KMS-11 (cell line): ENCODE measurements around the gene VPS50.

Source experiments
- H2AFZ ChIP-seq: fragments of 200-600 bp; sonication (generic); 2 replicates; pipeline ENCODE4 v1.6.1; 2016; ENCODE audit warnings: antibody characterized with exemption, mixed run types, low read depth
- H3K27ac ChIP-seq: fragments of 200-600 bp; sonication (generic); 2 replicates; pipeline ENCODE4 v1.6.1; 2016; ENCODE audit warnings: mild to moderate bottlenecking, mixed run types
- H3K27me3 ChIP-seq: fragments of 200-600 bp; sonication (generic); 2 replicates; pipeline ENCODE4 v1.6.1; 2017; ENCODE audit warnings: mild to moderate bottlenecking, low read depth, mixed run types, moderate library complexity; ENCODE audit not compliant: insufficient read depth
- H3K36me3 ChIP-seq: fragments of 200-600 bp; sonication (generic); 2 replicates; pipeline ENCODE4 v1.6.1; 2017; ENCODE audit warnings: mild to moderate bottlenecking, mixed run types; ENCODE audit not compliant: insufficient read depth
- H3K4me1 ChIP-seq: fragments of 200-600 bp; sonication (generic); 2 replicates; pipeline ENCODE4 v1.6.1; 2016; ENCODE audit warnings: mild to moderate bottlenecking, low read depth, mixed run types; ENCODE audit not compliant: poor library complexity, severe bottlenecking
- H3K4me2 ChIP-seq: fragments of 200-600 bp; sonication (generic); 2 replicates; pipeline ENCODE4 v1.7.0; 2016; ENCODE audit warnings: mild to moderate bottlenecking, mixed run types
- H3K4me3 ChIP-seq: fragments of 200-600 bp; sonication (generic); IDR thresholded peaks from 2 replicates; pipeline ENCODE4 v1.6.1; 2017; ENCODE audit warnings: low read depth, low read length, mixed read lengths; ENCODE audit not compliant: insufficient read depth
- H3K79me2 ChIP-seq: fragments of 200-600 bp; sonication (generic); 2 replicates; pipeline ENCODE4 v1.6.1; 2016; ENCODE audit warnings: low read depth, mixed run types; ENCODE audit not compliant: insufficient read depth
- H3K9ac ChIP-seq: fragments of 200-600 bp; sonication (generic); 2 replicates; pipeline ENCODE4 v1.6.1; 2016; ENCODE audit warnings: mild to moderate bottlenecking, mixed run types
- H4K20me1 ChIP-seq: fragments of 200-600 bp; sonication (generic); 2 replicates; pipeline ENCODE4 v1.6.1; 2016; ENCODE audit warnings: mild to moderate bottlenecking, mixed run types; ENCODE audit not compliant: insufficient read depth
- TF ChIP-seq, protein P1 (sequence below): fragments of 200-600 bp; sonication (generic); conservative IDR thresholded peaks from 2 replicates; pipeline ENCODE4 v1.6.1; 2017; ENCODE audit warnings: low read depth, mild to moderate bottlenecking, antibody characterized with exemption, low read length, moderate library complexity, mixed read lengths

The VPS50 gene

DNA sequence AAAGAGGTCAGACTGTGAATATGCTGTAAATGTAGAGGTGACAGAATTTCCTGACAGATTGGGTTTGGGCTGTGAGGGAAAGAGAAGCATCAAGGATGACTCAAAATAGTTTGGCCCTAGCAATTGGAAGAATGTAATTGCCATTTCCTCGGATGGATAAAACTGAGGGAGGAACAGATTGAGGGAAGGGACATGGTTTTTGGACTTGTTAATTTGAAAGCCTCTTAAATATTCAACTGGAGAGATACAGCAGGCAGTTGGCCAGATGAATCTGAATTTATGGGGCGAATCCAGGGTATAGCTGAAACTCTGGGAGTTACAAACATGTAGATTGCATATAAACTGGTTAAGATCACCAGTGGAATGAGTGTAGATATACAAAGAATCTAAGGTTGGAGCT, 3.4 kb downstream of the VPS50 start:
- TF ChIP-seq, protein P1, sequence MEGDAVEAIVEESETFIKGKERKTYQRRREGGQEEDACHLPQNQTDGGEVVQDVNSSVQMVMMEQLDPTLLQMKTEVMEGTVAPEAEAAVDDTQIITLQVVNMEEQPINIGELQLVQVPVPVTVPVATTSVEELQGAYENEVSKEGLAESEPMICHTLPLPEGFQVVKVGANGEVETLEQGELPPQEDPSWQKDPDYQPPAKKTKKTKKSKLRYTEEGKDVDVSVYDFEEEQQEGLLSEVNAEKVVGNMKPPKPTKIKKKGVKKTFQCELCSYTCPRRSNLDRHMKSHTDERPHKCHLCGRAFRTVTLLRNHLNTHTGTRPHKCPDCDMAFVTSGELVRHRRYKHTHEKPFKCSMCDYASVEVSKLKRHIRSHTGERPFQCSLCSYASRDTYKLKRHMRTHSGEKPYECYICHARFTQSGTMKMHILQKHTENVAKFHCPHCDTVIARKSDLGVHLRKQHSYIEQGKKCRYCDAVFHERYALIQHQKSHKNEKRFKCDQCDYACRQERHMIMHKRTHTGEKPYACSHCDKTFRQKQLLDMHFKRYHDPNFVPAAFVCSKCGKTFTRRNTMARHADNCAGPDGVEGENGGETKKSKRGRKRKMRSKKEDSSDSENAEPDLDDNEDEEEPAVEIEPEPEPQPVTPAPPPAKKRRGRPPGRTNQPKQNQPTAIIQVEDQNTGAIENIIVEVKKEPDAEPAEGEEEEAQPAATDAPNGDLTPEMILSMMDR: no peak
- Histone ChIP-seq H3K4me2 (no peak overlapping the region), H2AFZ (no peak overlapping the region), H3K36me3 (no peaks in the 10 kb centered on the region), H3K79me2 (peaks cover 48% of the 10 kb centered on the region), H3K4me3 (no peak overlapping the region), H3K9ac (no peak overlapping the region), H4K20me1 (no peaks in the 10 kb centered on the region), H3K27me3 (no peaks in the 10 kb centered on the region), H3K27ac (no peak overlapping the region), H3K4me1 (peaks cover 19% of the 10 kb centered on the region)

DNA sequence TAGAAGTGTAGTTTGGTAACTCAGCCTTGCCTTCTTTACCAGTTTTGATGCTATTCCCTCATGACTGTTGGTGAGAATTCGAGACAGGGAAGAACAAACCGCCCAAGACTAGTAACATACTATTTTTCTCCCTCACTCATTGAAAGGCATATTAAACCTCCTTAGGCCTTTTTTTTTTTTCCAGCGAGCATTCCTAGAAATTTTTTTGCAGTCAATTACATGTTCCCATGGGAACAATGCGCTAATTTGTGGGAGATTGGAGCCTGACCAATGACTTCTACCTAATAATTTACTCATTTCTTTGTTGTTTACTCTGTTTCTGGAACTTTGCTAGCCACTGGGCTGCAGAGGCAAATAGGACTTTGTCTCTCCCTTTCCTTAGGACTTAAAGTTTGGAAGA, 6.0 kb downstream of the VPS50 start:
- H3K4me2 ChIP-seq: no peak overlapping the region
- TF ChIP-seq, protein P1: no peak
- no peaks in the 10 kb centered on the region for H4K20me1 ChIP-seq
- H3K36me3 ChIP-seq: no peaks in the 10 kb centered on the region
- peaks cover 44% of the 10 kb centered on the region for H3K79me2 ChIP-seq
- peaks cover 6% of the 10 kb centered on the region for H3K4me1 ChIP-seq
- H3K4me3 ChIP-seq: no peak overlapping the region
- H3K27me3 ChIP-seq: no peaks in the 10 kb centered on the region
- no peak overlapping the region for H3K9ac ChIP-seq
- H3K27ac ChIP-seq: no peak overlapping the region
- no peak overlapping the region for H2AFZ ChIP-seq

DNA sequence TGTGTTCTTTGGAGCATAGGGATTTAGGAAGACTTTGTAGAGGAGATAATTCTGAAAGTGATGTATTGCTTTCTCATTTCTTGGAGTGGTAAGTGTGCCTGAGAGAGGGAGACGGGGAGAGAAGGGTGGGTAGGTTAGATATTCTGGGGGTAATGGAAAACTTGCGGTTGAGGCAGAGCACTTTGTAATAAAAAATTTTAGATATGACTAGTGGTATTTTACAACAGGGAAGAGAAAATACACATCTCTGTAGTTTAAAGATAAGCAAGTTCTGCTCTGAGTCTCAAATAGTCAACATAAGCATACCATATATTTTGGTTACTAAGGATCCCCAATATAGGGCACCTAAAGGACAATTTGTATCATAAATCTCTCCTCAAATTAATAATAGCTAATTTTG, 6.6 kb downstream of the VPS50 start:
- H3K36me3 ChIP-seq: no peaks in the 10 kb centered on the region
- no peak overlapping the region for H2AFZ ChIP-seq
- H3K9ac ChIP-seq: no peak overlapping the region
- TF ChIP-seq, protein P1: no peak
- H3K4me2 ChIP-seq: no peak overlapping the region
- no peak overlapping the region for H3K4me3 ChIP-seq
- H3K27ac ChIP-seq: no peak overlapping the region
- no peaks in the 10 kb centered on the region for H3K27me3 ChIP-seq
- H3K79me2 ChIP-seq: peaks cover 37% of the 10 kb centered on the region
- H4K20me1 ChIP-seq: no peaks in the 10 kb centered on the region
- peaks cover 1% of the 10 kb centered on the region for H3K4me1 ChIP-seq

DNA sequence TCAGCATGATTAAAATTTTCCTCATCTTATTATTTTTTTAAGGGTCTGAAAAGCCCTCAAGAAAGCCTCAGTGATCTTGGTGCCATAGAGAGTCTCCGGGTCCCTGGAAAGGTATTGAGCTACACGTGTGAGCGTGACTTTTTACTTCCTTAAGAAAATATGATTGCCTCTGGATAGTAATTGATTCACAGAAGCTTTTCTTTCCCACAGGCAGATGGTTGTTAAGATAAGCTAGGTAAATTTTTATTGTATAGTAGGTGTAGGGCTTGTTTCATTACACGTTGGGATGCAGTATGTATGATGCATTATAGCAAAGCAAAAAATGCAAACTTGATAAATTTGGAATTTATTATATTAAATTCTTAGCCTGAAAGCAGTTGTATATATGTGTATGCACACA, 7.7 kb downstream of the VPS50 start:
- H3K4me3 ChIP-seq: no peak overlapping the region
- no peaks in the 10 kb centered on the region for H4K20me1 ChIP-seq
- no peak overlapping the region for H3K27ac ChIP-seq
- H2AFZ ChIP-seq: no peak overlapping the region
- H3K27me3 ChIP-seq: no peaks in the 10 kb centered on the region
- no peaks in the 10 kb centered on the region for H3K4me1 ChIP-seq
- no peaks in the 10 kb centered on the region for H3K36me3 ChIP-seq
- no peak overlapping the region for H3K4me2 ChIP-seq
- peaks cover 27% of the 10 kb centered on the region for H3K79me2 ChIP-seq
- H3K9ac ChIP-seq: no peak overlapping the region
- TF ChIP-seq, protein P1: no peak
